HepG2 (cell line): Measurements from ENCODE around the gene SGSH. TPM values are rescaled to one million over a fixed set of nuclear protein-coding genes. Genes with fewer than 3 reads are reported as not detected.

ENCODE experiments used
- CEBPB ChIP-seq: IDR thresholded peaks from 2 replicates; pipeline ENCODE4 v1.6.1; 2011; ENCODE audit warnings: low read depth, low read length, improper control_type of control experiment, borderline replicate concordance
- CTCF ChIP-seq: sonication (generic); formaldehyde crosslinking; IDR thresholded peaks from 2 replicates; pipeline ENCODE4 v1.5.0; 2020; ENCODE audit warnings: mild to moderate bottlenecking, missing genetic modification reagents, moderate library complexity
- KDM4B ChIP-seq: sonication (generic); formaldehyde crosslinking; IDR thresholded peaks from 2 replicates; pipeline ENCODE4 v1.4.0; 2020; ENCODE audit warnings: missing genetic modification reagents
- MATR3 ChIP-seq: sonication (generic); formaldehyde crosslinking; IDR thresholded peaks from 2 replicates; pipeline ENCODE4 v1.4.0; 2020; ENCODE audit warnings: missing genetic modification reagents
- MYPOP ChIP-seq: sonication (generic); formaldehyde crosslinking; IDR thresholded peaks from 2 replicates; pipeline ENCODE4 v1.8.1; 2023; ENCODE audit warnings: mild to moderate bottlenecking, moderate library complexity, missing genetic modification reagents
- NFKBIZ ChIP-seq: IDR thresholded peaks from 2 replicates; pipeline ENCODE4 v1.6.1; 2018; ENCODE audit warnings: missing genetic modification reagents, missing compliant biosample characterization
- NR3C1 ChIP-seq: sonication (generic); formaldehyde crosslinking; IDR thresholded peaks from 2 replicates; pipeline ENCODE4 v1.4.0; 2020; ENCODE audit warnings: missing genetic modification reagents
- PHF21A ChIP-seq: sonication (generic); formaldehyde crosslinking; IDR thresholded peaks from 2 replicates; pipeline ENCODE4 v1.5.0; 2020; ENCODE audit warnings: mild to moderate bottlenecking, missing genetic modification reagents
- SMAD3 ChIP-seq: sonication (generic); formaldehyde crosslinking; IDR thresholded peaks from 2 replicates; pipeline ENCODE4 v1.4.0; 2020; ENCODE audit warnings: missing genetic modification reagents
- STAG1 ChIP-seq: sonication (generic); formaldehyde crosslinking; IDR thresholded peaks from 2 replicates; pipeline ENCODE4 v1.4.0; 2020; ENCODE audit warnings: missing genetic modification reagents
- SYNCRIP ChIP-seq: fragments of 200-400 bp; formaldehyde crosslinking; IDR thresholded peaks from 2 replicates; pipeline ENCODE4 v1.6.1; 2018; ENCODE audit warnings: mild to moderate bottlenecking, low read depth, low read length; ENCODE audit not compliant: insufficient read depth
- YEATS4 ChIP-seq: sonication (generic); formaldehyde crosslinking; IDR thresholded peaks from 2 replicates; pipeline ENCODE4 v1.4.0; 2020; ENCODE audit warnings: missing genetic modification reagents, borderline replicate concordance
- ZBTB1 ChIP-seq: sonication (generic); formaldehyde crosslinking; IDR thresholded peaks from 2 replicates; pipeline ENCODE4 v1.4.0; 2020; ENCODE audit warnings: missing genetic modification reagents, borderline replicate concordance
- ZMAT3 ChIP-seq: sonication (generic); formaldehyde crosslinking; conservative IDR thresholded peaks from 2 replicates; pipeline ENCODE4 v1.7.0; 2021; ENCODE audit warnings: missing genetic modification reagents
- ZNF18 ChIP-seq: sonication (generic); formaldehyde crosslinking; IDR thresholded peaks from 2 replicates; pipeline ENCODE4 v1.8.0; 2022; ENCODE audit warnings: mild to moderate bottlenecking, missing genetic modification reagents; ENCODE audit not compliant: insufficient replicate concordance
- ZNF563 ChIP-seq: sonication (generic); formaldehyde crosslinking; IDR thresholded peaks from 2 replicates; pipeline ENCODE4 v1.8.0; 2022; ENCODE audit warnings: mild to moderate bottlenecking, moderate library complexity, missing genetic modification reagents
- ZNF776 ChIP-seq: sonication (generic); formaldehyde crosslinking; IDR thresholded peaks from 2 replicates; pipeline ENCODE4 v1.4.0; 2020; ENCODE audit warnings: mild to moderate bottlenecking, missing genetic modification reagents
- polyA plus RNA-seq, 8 experiments: library from polyadenylated mRNA; depleted of rRNA in 3 of 8; stranded (reverse) in 7 of 8; unstranded in 1 of 8; fragments of >200 nt; fragmentation: Illumina TruSeq in 4 of 8; extraction: Trizol in 4 of 8; gene quantifications; 2 replicates each; pipeline versions ENCODE4 v1.2.1 to v1.2.3, GENCODE V29; 2011 to 2016; ENCODE audit warnings: low read depth in 4 of 8, missing spikeins in 1 of 8, mixed read lengths in 1 of 8; ENCODE audit not compliant: insufficient read depth in 1 of 8
- total RNA-seq, 5 experiments: library from RNA; depleted of rRNA; stranded (reverse); fragments of >200 nt; fragmentation: Illumina TruSeq; extraction: Trizol; gene quantifications; 2 replicates each; pipeline ENCODE4 v1.2.3, GENCODE V29; 2016; ENCODE audit warnings: low read depth in 1 of 5
- TF ChIP-seq, protein P1 (sequence below): sonication (generic); formaldehyde crosslinking; IDR thresholded peaks from 2 replicates; pipeline ENCODE4 v1.5.1; 2020; ENCODE audit warnings: mild to moderate bottlenecking, moderate library complexity, missing genetic modification reagents
- TF ChIP-seq, protein P2 (sequence below): sonication (generic); formaldehyde crosslinking; IDR thresholded peaks from 2 replicates; pipeline ENCODE4 v1.5.0; 2020; ENCODE audit warnings: missing genetic modification reagents
- TF ChIP-seq, protein P3 (sequence below): sonication (generic); formaldehyde crosslinking; IDR thresholded peaks from 2 replicates; pipeline ENCODE4 v1.4.0; 2020; ENCODE audit warnings: missing genetic modification reagents

SGSH gene
- total and polyA plus RNA-seq, 2 of the 13 experiments (the other 11 are each of a cell fraction or from before 2014, with no cell fraction given) = 12.2 to 17.6 TPM

- TF ChIP-seq ZNF18 (no peak), ZBTB1 (no peak), MYPOP (0 out of 2 replicates have a peak, but pooled peaks have one; percentile 18), YEATS4 (CRISPR knock-in tag) (peak; percentile 58; the same call in 1 of the 2 replicates), CEBPB (no peak), SYNCRIP (no peak), ZNF563 (peak; percentile 71), STAG1 (CRISPR knock-in tag) (no peak), MATR3 (no peak), NFKBIZ (CRISPR knock-in tag) (no peak), PHF21A (0 out of 2 replicates have a peak, but pooled peaks have one; percentile 37), CTCF (CRISPR knock-in tag) (no peak; the same call in 1 of the 2 replicates), KDM4B (CRISPR knock-in tag) (no peak), ZMAT3 (peak; percentile 43), SMAD3 (CRISPR knock-in tag) (no peak), NR3C1 (CRISPR knock-in tag) (no peak), ZNF776 (CRISPR knock-in tag) (peak; percentile 72; the same call in 1 of the 2 replicates)
- TF ChIP-seq, protein P1, sequence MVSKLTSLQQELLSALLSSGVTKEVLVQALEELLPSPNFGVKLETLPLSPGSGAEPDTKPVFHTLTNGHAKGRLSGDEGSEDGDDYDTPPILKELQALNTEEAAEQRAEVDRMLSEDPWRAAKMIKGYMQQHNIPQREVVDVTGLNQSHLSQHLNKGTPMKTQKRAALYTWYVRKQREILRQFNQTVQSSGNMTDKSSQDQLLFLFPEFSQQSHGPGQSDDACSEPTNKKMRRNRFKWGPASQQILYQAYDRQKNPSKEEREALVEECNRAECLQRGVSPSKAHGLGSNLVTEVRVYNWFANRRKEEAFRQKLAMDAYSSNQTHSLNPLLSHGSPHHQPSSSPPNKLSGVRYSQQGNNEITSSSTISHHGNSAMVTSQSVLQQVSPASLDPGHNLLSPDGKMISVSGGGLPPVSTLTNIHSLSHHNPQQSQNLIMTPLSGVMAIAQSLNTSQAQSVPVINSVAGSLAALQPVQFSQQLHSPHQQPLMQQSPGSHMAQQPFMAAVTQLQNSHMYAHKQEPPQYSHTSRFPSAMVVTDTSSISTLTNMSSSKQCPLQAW (CRISPR knock-in tag) = no peak
- TF ChIP-seq, protein P2, sequence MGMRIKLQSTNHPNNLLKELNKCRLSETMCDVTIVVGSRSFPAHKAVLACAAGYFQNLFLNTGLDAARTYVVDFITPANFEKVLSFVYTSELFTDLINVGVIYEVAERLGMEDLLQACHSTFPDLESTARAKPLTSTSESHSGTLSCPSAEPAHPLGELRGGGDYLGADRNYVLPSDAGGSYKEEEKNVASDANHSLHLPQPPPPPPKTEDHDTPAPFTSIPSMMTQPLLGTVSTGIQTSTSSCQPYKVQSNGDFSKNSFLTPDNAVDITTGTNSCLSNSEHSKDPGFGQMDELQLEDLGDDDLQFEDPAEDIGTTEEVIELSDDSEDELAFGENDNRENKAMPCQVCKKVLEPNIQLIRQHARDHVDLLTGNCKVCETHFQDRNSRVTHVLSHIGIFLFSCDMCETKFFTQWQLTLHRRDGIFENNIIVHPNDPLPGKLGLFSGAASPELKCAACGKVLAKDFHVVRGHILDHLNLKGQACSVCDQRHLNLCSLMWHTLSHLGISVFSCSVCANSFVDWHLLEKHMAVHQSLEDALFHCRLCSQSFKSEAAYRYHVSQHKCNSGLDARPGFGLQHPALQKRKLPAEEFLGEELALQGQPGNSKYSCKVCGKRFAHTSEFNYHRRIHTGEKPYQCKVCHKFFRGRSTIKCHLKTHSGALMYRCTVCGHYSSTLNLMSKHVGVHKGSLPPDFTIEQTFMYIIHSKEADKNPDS (CRISPR knock-in tag) = no peak
- TF ChIP-seq, protein P3, sequence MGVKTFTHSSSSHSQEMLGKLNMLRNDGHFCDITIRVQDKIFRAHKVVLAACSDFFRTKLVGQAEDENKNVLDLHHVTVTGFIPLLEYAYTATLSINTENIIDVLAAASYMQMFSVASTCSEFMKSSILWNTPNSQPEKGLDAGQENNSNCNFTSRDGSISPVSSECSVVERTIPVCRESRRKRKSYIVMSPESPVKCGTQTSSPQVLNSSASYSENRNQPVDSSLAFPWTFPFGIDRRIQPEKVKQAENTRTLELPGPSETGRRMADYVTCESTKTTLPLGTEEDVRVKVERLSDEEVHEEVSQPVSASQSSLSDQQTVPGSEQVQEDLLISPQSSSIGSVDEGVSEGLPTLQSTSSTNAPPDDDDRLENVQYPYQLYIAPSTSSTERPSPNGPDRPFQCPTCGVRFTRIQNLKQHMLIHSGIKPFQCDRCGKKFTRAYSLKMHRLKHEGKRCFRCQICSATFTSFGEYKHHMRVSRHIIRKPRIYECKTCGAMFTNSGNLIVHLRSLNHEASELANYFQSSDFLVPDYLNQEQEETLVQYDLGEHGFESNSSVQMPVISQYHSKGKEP (CRISPR knock-in tag) = no peak
Observed at GRCh38 chr17:80260069-80260535, 40.0 kb upstream of the SGSH start (continued).
